NCI-H1930 (cell line): ENCODE data around the gene CFDP1.

Source experiments
- DNase-seq, 2 experiments: peaks; one replicate each; lab custom pipeline; 2025; lab: John Stamatoyannopoulos, UW

The CFDP1 gene

DNA sequence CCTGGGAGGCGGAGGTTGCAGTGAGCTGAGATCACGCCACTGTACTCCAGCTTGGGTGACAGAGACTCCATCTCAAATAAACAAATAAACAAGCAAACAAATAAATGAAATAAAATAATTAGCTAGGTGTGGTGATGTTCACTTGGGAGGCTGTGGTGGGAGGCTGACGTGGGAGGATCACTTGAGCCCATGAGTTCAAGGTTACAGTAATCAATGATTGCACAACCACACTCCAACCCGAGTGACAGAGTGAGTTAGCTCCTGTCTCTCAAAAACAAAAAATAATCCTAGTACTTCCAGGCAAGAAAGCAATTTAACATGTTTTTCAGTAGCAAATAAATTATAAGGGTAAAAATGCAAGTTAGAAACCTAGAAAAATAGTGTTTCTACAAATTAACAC is 26.4 kb downstream of the CFDP1 start:
- no peak for DNase-seq

DNA sequence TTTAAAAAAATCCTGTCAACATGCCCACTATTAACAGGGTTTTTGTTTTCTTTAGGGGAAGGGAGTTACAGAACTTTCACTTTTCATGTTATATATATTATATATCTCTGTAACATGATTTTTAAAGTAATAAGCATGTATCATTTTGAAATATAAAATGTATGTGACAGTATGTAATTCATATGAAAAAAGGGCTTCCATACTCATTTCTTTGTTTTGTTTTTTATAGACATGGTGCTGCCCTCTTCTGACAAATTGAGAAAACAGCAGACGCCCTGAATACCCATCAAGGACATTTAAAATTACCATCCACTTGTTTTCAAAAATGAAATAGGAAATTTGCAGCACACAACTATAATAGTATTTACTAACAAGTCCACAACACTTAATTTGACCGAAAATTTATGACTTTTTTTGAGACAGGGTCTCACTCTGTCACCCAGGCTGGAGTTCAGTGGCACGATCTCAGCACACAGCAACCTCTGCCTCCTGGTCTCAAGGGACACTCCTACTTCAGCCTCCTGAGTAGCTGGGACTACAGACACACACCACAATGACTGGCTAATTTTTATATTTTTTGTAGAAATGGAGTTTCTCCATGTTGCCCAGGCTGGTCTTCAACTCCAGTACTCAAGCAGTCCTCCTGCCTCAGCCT is 30.4 kb downstream of the CFDP1 start:
- peak in 1 of 2 experiments; percentile 2 for DNase-seq

DNA sequence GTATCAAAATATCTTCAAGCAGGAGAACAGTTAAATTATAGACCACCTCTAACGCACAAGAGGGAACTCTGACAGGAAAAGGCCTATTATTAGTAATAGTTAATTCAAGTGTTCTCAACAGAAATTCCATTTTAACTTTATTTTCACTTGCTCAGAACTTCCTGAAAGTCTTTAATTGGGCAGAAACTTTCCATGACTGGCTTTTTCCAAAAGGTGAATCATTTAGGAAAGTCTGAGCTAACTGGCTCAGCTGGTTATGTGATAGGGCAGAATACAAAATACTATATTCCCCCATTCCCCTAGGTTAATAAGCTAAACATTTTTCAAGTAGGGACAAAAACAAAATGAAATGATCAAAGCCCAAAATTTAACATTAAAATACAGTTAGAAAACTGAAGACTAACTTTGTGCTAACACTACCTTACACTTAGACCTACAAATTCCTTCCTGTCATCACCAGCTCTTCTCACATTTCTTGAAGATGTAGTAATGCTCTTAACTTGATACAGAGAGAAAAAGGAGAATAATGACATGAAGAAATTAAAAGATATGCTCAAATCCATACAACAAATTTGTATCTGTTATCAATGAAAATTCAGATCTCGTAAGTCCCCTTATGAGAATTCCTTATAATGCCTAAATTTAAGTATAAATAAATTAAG is 31.0 kb downstream of the CFDP1 start:
- no peak for DNase-seq

DNA sequence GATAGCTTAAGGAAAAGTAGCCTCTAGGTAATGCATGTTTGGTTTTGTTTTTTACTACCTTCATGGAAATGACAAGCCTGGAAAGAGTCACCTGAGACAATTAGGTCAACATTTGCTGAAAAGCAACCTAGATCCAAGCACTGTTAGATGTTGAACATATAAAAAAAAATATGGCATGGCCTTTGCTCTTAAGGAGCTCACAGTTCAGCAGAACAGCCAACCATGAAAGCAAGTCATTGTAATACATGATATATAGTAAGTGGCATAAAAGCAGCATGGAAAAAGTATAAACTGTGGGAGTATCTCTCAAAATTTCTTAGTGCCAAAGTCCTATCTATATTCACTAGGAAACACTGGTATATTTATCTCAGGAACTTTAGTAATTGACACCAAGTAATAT is 31.6 kb downstream of the CFDP1 start:
- no peak for DNase-seq

DNA sequence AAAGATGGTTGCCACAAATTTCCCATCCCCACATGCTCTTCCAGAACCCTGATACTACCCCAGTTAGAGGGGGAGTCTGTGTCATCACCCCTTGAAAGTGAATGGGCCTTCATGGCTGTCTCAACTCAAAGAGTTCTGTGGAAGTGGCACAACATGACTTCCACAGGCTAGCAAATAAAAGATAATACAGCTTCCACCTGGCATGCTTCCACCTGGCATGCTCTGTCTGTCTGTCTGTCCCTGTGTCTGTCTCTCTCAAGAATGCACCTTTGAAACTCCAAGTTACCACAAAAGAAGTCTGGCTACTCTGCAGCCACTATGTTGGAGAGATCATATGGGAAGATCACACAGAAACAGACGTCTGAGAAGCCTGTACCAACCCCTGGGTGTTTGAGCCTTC is 35.0 kb downstream of the CFDP1 start:
- DNase-seq: no peak

DNA sequence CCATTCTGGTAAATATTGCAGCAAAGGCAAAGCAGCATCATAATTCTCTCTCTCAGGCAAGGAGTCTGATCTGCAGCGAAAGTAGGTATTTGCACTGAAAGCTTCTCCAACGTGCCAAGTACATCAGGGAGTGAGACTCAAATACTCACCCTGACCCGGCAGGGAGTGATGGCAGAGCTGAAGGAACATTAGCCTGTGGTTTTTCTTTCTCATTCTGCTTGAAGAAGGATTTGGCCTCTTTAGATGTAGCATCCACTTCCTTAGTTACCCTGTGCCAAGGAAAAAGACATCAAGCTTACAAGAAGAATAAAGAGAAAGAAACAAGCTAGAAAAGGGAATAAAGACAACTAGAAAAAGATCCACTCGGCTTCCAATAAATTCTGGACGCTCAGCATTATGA is 38.4 kb downstream of the CFDP1 start:
- DNase-seq: no peak

DNA sequence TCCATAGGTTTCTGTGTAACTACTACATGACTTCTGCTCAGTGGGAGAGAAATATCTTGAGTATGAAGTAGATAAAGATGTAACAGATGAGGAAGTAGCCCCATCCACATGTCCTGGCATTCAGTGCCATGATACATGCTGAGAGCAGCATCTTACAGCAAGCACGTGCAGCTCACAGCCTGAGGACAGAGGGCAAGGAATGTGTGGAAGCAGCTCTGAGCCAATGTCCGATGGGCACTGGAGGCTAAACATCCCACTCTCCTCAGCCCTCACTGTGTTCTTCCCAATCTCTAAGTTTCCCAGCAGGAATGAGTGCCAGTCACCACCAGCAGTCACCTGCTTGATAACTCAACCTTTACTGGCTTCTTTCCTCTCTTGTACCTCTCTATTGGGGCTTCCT is 40.4 kb downstream of the CFDP1 start:
- DNase-seq: no peak

DNA sequence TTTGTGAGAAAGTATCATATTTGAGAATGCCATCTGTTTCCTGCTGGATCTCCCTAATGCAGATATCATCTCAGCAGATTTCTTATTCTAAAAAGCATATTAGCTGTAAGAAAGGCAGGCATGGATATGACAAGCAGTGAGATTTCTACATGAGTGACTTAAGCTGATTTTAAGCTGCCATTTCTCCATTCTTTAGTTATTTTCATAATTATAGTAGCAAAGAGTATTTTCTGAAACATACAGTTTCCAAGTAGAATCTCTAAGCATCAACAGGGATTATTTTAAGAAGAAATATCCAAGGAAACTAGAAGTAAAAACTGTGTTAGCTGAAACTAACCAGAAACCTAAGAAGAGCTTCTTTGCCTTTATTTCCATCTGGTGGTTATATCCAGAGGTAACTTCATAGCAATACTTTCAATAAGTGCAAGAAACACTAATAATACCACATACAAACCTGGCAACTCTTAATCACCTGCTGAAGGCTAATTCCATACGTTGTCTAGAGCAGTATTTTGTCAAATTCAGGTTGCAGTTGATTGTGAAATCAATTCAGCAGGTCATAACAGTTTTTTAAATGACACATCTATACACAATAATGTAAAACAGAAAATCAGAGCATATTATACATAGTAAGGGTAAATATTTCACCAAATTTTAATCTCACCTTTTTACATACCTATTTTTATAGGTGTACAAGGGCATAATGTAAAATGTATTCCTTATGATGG is 42.2 kb downstream of the CFDP1 start:
- DNase-seq: no peak

DNA sequence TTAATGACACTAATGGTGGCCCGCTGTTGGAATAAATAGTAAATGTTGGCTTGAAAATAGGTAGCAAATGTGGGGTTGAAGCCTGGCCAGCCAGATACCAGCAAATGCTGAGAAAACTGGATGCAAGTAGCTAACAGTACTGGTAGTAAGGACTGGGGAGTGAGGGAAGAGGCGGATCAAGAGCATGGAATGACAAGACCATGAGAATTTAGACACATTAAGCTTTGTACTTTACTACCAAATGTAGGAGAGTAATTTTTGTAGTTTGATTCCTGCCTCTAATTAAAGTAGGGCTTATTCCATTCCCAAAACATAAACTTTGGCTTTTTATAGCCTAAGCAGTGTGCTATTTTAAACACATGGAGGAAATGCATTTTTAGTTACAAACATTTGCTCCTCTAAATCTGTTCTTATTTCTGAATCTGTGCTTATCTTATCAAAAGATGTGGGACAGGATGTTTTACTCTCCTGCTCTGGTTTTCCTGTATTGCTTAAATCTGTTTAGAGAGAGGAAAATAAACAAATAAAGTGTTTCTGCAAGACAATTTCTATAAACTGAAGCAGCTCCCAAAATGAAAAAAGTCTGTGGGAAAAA is 44.1 kb downstream of the CFDP1 start:
- no peak for DNase-seq

DNA sequence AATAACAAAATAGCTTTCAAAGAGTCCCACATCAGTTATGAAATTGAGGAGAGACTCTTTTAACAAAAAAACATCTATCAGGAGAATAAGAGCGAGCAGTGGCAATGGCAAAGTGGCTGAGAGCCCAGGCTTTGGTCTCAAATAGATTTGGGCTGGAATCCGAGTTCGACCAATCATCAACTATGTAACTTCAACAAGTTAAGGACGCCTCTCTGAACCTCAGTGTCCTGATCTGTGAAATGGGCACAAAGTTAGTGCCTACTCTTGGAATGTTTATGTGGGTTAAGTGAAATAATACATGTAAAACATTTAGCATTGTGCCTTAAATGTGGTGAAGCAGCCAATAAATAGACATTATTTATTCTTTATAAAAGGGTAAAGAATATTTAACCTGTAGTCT is 45.4 kb downstream of the CFDP1 start:
- DNase-seq: no peak

DNA sequence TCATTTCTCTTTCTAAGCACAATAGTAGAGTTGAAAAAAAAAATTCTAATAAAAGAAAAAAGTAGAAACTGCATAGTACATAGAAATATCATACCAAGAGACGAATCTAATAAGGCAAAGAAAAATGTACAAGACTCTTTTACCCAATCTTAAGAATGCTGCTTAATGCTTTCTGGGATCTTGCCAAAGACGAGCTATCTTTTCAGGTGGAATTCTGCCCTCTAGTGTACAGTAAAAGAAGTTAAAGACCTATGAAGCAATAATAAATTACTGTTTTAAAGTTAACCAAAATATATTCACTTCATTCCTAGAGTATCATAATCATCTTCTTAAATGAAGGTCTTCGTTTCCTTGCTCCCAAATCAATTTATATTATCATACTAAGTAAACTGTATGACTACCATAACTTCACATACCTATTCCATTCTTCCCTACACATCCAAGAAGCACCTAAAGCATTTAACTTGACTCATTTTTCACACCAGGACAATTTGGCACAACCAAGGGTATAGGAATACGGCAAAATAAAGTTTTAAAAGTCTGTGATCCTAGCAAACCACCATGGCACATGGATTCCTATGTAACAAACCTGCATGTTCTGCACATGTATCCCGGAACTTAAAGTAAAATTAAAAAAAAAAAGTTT is 47.7 kb downstream of the CFDP1 start:
- peak in 1 of 2 experiments; percentile 0 for DNase-seq

DNA sequence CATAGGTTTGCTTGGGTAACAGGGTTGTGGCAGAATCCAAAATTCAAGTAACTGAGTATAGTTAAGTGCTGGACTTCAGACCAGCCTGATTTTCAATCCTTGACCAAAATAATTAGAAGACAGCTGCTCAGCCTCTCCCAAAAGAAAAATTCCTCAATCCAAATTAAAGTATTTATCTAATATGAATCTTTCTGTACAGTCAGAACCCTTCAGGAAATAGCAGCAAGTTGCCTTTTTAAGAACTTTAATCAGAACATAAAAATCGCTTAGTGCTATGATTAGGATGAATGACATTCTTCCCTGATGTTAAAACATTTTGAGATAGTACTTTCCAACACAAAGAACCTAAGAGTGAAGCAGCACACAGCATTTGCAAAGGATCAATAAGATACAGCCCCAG is 50.2 kb downstream of the CFDP1 start:
- DNase-seq: no peak

DNA sequence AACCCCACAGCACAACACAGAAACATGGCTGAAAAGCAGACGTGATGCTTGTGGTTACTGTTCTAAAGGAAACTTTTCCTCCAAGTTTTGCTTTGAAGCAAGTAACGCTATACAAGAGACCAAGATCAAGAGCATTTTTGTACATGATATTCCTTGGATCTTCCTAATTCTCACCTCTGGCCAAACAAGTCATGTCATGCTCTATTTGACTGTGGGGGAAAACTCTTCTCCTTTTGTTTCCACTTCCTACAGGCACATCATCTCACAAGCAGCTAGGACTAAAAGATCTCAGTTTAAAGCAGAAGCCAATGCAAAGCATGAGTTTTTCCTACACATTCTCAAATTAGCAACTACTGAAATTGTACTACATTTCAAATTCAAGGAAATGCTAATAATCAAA is 50.7 kb downstream of the CFDP1 start:
- DNase-seq: no peak

DNA sequence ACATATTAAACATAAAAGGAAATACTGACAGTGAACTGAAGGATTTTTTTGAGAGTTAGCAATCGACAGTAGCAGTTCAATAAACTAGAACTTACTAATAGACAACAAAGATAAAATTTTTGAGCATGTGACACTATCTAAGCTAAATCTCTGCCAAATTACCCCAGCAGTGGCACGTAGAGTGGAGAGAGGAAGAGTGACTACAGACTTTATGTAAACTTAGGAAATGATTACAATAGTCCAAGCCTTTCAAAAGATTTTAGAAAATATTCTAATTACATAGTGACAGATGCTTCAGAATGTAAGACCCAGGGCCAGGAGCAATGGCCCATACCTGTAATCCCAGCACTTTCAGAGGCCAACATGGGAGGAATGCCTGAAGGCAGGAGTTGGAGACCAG is 52.4 kb downstream of the CFDP1 start:
- no peak for DNase-seq

DNA sequence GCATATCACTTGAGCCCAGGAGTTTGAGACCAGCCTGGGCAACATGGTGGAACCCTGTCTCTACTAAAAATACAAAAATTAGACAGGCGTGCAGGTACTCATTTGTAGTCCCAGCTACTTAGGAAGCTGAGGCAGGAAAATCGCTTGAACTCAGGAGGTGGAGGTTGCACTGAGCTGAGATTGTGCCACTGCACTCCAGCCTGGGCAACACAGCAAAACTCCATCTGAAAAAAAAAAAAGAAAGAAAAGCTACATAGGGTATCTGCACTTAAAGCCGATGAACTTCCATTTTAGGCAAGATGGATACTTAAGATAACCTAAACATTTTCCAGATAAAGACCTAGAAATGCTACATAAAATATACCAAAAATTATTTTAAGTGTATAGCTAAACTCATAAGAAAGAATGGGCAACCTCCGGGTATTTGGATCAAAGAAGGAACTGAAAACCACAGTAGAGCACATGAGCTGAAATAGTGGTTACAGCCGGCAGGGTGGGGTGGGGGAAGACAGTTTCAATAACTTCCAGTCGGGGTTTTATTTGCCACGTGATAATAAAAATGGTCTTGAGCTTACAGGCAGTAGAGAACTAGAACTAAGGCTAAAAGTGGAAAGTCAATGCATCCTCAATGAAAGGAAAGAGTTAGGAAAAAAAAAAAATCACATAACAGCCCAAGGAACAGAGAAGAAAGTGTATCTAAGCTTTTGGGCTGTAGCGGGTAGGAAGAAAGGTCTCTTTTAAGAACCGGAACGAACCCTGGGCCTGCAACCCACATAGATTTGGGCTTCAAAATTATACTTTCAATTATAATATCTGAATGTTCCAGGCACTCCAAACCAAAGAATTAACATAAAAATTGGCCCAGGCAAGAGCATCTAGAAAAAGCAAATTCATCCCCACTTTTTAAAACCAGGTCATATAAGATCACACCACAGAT is 53.1 kb downstream of the CFDP1 start:
- DNase-seq: no peak

DNA sequence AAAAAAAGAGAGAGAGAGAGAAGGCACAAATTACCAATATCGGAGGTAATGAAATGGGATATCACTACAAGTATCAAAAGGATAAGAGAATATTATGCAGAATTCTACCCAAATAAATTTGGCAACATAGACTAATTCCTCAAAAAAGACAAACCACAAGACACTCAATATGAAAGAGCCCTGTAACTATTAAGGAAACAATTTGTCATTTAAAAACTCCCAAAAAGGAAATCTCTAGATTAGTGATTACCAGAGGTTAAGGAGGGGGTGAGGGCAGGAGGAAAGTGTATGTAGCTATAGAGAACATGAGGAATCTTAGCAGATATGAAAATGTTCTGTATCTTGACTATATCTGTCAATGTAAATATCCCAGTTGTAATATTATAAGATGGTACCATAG is 54.0 kb downstream of the CFDP1 start:
- no peak for DNase-seq

DNA sequence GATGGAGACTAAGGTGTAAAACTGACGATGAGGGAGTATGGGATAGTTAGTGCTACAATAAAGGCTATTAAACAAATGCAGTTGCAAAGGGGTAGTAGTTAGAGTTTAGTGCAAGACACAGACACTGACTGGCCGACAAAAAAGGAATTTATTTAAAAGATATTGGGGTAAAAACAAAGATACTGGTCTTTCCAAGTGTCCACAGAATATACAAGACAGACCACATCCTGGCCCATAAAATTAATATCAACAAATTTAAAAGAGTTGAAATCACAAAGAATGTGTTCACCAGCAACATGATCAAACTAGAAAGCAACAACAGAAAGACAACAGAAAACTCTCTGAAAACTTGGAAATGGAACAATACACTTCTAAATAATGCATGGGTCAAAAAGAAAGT is 54.7 kb downstream of the CFDP1 start:
- no peak for DNase-seq

DNA sequence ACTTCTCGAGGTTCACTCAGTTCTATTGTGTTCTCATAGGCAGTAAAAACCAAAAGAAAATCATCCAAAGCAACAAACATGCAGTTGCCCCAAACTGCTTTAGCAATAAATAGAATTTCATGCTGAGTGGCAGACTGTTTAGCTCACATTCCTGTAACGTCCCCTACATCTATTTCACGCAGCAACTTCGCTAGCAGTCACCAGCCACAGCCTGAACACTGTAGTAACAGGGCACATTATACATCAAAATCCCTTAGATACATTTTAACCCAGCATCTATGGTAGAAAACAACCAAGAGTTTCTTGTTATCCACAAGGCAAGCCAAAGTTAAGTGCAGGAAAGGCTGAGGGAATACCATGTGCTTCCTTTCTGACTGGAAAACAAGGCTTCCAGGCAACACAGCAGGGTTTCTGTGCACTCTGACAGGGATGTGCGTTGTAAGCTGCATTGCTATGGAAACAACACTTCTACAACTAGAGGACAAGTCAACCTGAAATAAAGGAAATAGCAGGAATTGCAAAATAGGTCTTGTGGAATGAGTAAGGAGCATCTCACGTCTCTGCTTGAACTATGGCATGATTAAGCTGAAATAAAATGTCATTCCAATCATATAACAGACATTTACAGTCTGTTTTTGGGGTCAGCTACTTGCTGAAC is 55.4 kb downstream of the CFDP1 start:
- no peak for DNase-seq

DNA sequence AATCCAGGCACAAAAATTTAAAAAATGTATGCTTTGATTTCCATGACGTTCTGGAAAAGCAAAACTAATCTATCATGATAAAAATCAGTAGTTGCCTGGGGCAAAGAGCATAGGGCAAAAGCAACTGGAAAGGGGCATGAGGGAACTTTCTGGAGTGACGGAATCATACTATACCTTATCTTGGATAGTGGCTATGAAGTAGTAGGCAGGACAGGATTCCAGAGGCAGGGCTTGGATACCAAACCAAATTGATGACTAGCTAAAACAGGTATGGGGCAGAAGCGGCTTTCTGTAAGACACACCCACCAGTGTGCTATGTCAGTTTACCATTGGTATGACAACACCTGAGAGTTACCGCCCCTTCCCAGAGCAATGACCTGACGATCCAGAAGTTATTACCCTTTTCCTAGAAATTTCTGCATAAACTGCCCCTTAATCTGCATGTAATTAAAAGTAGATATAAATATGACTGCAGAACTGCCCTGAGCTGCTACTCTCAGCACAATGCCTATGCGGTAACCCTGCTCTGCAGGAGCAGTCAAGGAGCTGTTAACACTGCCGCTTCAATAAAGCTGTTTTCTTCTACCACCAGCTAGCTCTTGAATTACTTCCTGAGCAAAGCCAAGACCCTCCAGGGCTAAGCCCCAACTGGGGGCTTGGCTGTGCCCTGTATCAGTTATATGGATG is 56.7 kb downstream of the CFDP1 start:
- DNase-seq: no peak

DNA sequence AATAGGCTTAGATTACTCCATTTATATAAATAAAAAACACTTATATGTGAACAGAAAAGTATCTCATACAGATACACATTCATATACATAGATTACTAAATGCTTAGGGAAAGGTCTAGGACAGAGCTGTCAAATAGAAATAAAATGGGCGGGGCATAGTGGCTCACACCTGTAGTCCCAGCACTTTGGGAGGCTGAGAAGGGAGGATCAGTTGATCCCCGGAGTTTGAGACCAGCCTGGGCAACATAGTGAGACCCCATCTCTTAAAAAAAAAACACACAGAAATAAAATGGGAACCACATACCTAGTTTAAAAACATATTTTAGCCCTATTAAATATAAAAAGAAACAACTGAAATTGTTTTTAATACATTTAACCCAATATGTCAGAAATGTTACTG is 58.9 kb downstream of the CFDP1 start:
- DNase-seq: no peak
